Mammary epithelial cell (primary cell): ENCODE data around the gene HPX.

ENCODE experiments used
- CTCF ChIP-seq, 2 donors: IDR thresholded peaks in 1 of 2; conservative IDR thresholded peaks in 1 of 2; 2 replicates each; pipeline ENCODE4 v1.5.1; 2011 to 2012; ENCODE audit warnings: inconsistent platforms in 2 of 2, low read length in 2 of 2, mild to moderate bottlenecking in 2 of 2, control low read depth in 1 of 2, low read depth in 1 of 2; ENCODE audit not compliant: insufficient read depth in 1 of 2; ENCODE audit errors: extremely low read depth in 1 of 2
- EZH2 ChIP-seq: IDR thresholded peaks from 2 replicates; pipeline ENCODE4 v1.6.1; 2012; ENCODE audit warnings: low read length, inconsistent platforms, borderline replicate concordance

- TF ChIP-seq CTCF (conservative IDR thresholded peaks at IDR 0.05 in 1 of 2, IDR thresholded peaks at IDR 0.05 in 1 of 2; ENCODE audit: extremely low read depth in 1 of 2, insufficient read depth in 1 of 2, low read depth in 1 of 2, low read length in 2 of 2) (no peak), EZH2 (no peak)
Observed at GRCh38 chr11:6415797-6416196, 25.0 kb downstream of the HPX start.
